K562 (cell line): ENCODE measurements around the gene PIK3CD. TPM values are rescaled to one million over a fixed set of nuclear protein-coding genes. Genes with fewer than 3 reads are reported as not detected.

Experiments
- ATAC-seq: fragments of 200-7000 bp; cut with Tn5 transposase; 3 replicates; pipeline ENCODE4 v1.9.1; 2020; ENCODE audit warnings: moderate library complexity
- BruUV-seq: library from RNA; stranded (reverse); fragments of 400-500 nt; replicated peaks from 2 replicates; lab custom pipeline; 2021; lab: Mats Ljungman, UMichigan
- CTCF ChIA-PET: fragments of 300-600 bp; formaldehyde crosslinking; extraction: SDS; loops from one replicate; lab custom pipeline; 2021; ENCODE audit warnings: low intra/inter-chr PET ratio; lab: Yijun Ruan, JAX
- POLR2A ChIA-PET: fragments of 300-600, 350-650 bp; sonication (Branson Sonifier 250); formaldehyde crosslinking; extraction: SDS; loops from one replicate; lab custom pipeline; 2021; ENCODE audit warnings: antibody characterized with exemption, inconsistent platforms; lab: Yijun Ruan, JAX
- DNase-seq, 4 experiments: peaks; one replicate each; pipeline versions ENCODE4 v3.0.0 to v3.0.0-alpha.2; 2011 to 2018; ENCODE audit warnings: low spot score in 3 of 4, mixed read lengths in 3 of 4; ENCODE audit errors: extremely low read depth in 1 of 4
- FAIRE-seq: peaks from 2 replicates; lab custom pipeline; 2011; peaks lifted over from hg19 to GRCh38; lab: Jason Lieb, UNC
- H2AFZ ChIP-seq: 2 replicates; pipeline ENCODE4 v1.6.0; 2011; ENCODE audit warnings: low read depth, low read length, control low read depth, inconsistent platforms
- H3K27ac ChIP-seq: fragments of 200-600 bp; 3 replicates; pipeline ENCODE4 v1.8.0; 2011; ENCODE audit warnings: low read depth, mild to moderate bottlenecking, control low read depth, inconsistent platforms, low read length, moderate library complexity, mixed read lengths; ENCODE audit errors: extremely low read depth
- H3K27me3 ChIP-seq, 2 experiments: fragments of 300-600 bp in 1 of 2; 2 replicates in 1 of 2; 3 replicates in 1 of 2; pipeline versions ENCODE4 v1.6.0 to v1.8.0; 2011; ENCODE audit warnings: inconsistent platforms in 2 of 2, low read length in 2 of 2, mild to moderate bottlenecking in 1 of 2, mixed read lengths in 1 of 2, moderate library complexity in 1 of 2; ENCODE audit not compliant: control insufficient read depth in 2 of 2, insufficient read depth in 2 of 2
- H3K36me3 ChIP-seq: fragments of 300-600 bp; 3 replicates; pipeline ENCODE4 v1.8.0; 2011; ENCODE audit warnings: mild to moderate bottlenecking, low read length, inconsistent platforms; ENCODE audit not compliant: control insufficient read depth, insufficient read depth
- H3K4me1 ChIP-seq, 2 experiments: fragments of 200-600 bp in 1 of 2; replicated peaks in 1 of 2; 2 replicates in 1 of 2; 3 replicates in 1 of 2; pipeline versions ENCODE4 v1.5.1 to v1.8.0; 2011; ENCODE audit warnings: inconsistent platforms in 2 of 2, low read length in 2 of 2, mild to moderate bottlenecking in 1 of 2, mixed read lengths in 1 of 2, moderate library complexity in 1 of 2; ENCODE audit not compliant: control insufficient read depth in 2 of 2, insufficient read depth in 2 of 2
- H3K4me2 ChIP-seq: 2 replicates; pipeline ENCODE4 v1.6.1; 2011; ENCODE audit warnings: low read length, control low read depth, inconsistent platforms, mixed read lengths; ENCODE audit not compliant: insufficient read depth
- H3K4me3 ChIP-seq: fragments of 200-600 bp; sonication (generic), shearing (Covaris generic); 2 replicates; pipeline ENCODE4 v1.5.1; 2016; ENCODE audit warnings: control low read depth, inconsistent platforms
- H3K79me2 ChIP-seq: fragments of 200-600 bp; 3 replicates; pipeline ENCODE4 v1.8.0; 2011; ENCODE audit warnings: low read length, inconsistent platforms; ENCODE audit not compliant: control insufficient read depth, insufficient read depth
- H3K9ac ChIP-seq, 2 experiments: 2 replicates each; pipeline versions ENCODE4 v1.6.0 to v1.6.1; 2011; ENCODE audit warnings: low read depth in 2 of 2, low read length in 2 of 2, control low read depth in 1 of 2, inconsistent platforms in 1 of 2, mild to moderate bottlenecking in 1 of 2, mixed read lengths in 1 of 2; ENCODE audit not compliant: insufficient read depth in 1 of 2
- H3K9me1 ChIP-seq: one replicate; pipeline ENCODE4 v1.6.0; 2011; ENCODE audit warnings: inconsistent platforms, mild to moderate bottlenecking, low read length, moderate library complexity; ENCODE audit not compliant: control insufficient read depth, insufficient read depth
- H3K9me3 ChIP-seq: replicated peaks from 2 replicates; pipeline ENCODE4 v1.5.1; 2011; ENCODE audit warnings: low read depth, low read length, inconsistent platforms; ENCODE audit not compliant: control insufficient read depth, insufficient read depth
- H4K20me1 ChIP-seq: replicated peaks from 2 replicates; pipeline ENCODE4 v1.6.1; 2011; ENCODE audit warnings: low read length, inconsistent platforms, mixed read lengths; ENCODE audit not compliant: control insufficient read depth, insufficient read depth
- BACH1 ChIP-seq: fragments of 200-800 bp; sonication (Bioruptor generic); IDR thresholded peaks from 2 replicates; pipeline ENCODE4 v1.6.1; 2016; ENCODE audit warnings: missing genetic modification characterization, missing compliant biosample characterization
- ETS2 ChIP-seq: IDR thresholded peaks from 2 replicates; pipeline ENCODE4 v1.6.1; 2016; ENCODE audit warnings: borderline replicate concordance, missing genetic modification characterization, mild to moderate bottlenecking, moderate library complexity, missing compliant biosample characterization; ENCODE audit not compliant: poor library complexity, severe bottlenecking
- NCOA1 ChIP-seq: fragments of 450-650 bp; IDR thresholded peaks from 2 replicates; pipeline ENCODE4 v1.6.1; 2016; ENCODE audit warnings: low read depth
- OTX1 ChIP-seq: fragments of 450-650 bp; formaldehyde crosslinking; IDR thresholded peaks from 2 replicates; pipeline ENCODE4 v1.4.0; 2022; ENCODE audit warnings: mild to moderate bottlenecking
- SMARCE1 ChIP-seq: fragments of 450-650 bp; IDR thresholded peaks from 2 replicates; pipeline ENCODE4 v1.7.1; 2016; ENCODE audit warnings: mild to moderate bottlenecking
- TAL1 ChIP-seq: fragments of 450-650 bp; IDR thresholded peaks from 2 replicates; pipeline ENCODE4 v1.6.1; 2016; ENCODE audit warnings: mild to moderate bottlenecking
- WGBS: fragments of 100-300 bp; shearing (Covaris generic); methylation state at CpG from one replicate; pipeline ENCODE4 v1.1.6; 2016; ENCODE audit warnings: low coverage, mixed read lengths; ENCODE audit not compliant: insufficient coverage; ENCODE audit errors: missing lambda C conversion rate; 5-methylcytosine and 5-hydroxymethylcytosine counted together
- in situ Hi-C: fragments of 300-500 bp; cut with MboI; formaldehyde crosslinking; loops from 4 replicates; pipeline ENCODE4 v1.15.0; 2018; ENCODE audit warnings: inconsistent platforms, mixed read lengths
- intact Hi-C: fragments of 100-400 bp; cut with micrococcal nuclease; formaldehyde crosslinking; loops from 2 replicates; pipeline ENCODE4 v1.14.2; 2022
- polyA plus RNA-seq, 8 experiments: library from polyadenylated mRNA; depleted of rRNA in 4 of 8; stranded (reverse) in 5 of 8; unstranded in 3 of 8; fragments of >200 nt; fragmentation: Nextera tagmentation in 2 of 8; fragmentation: Illumina TruSeq in 1 of 8; extraction: Ambion mirVana in 2 of 8; extraction: Trizol in 1 of 8; gene quantifications; 2 replicates each; pipeline versions ENCODE4 v1.2.1 to v1.2.3, GENCODE V29; 2011 to 2014; ENCODE audit warnings: inconsistent platforms in 1 of 8, missing spikeins in 1 of 8
- total RNA-seq, 7 experiments: library from RNA; depleted of rRNA in 6 of 7; stranded (reverse); fragments of >200 nt in 6 of 7; fragmentation: Illumina TruSeq in 2 of 7; extraction: Trizol in 2 of 7; gene quantifications; 2 replicates each; pipeline versions ENCODE4 v1.2.1 to v1.2.3, GENCODE V29; 2011 to 2021; ENCODE audit warnings: low replicate concordance in 1 of 7
- TF ChIP-seq, protein P1 (sequence below): fragments of 250-450 bp; sonication (Bioruptor Pico); IDR thresholded peaks from 2 replicates; pipeline ENCODE4 v1.5.0; 2021; ENCODE audit warnings: mild to moderate bottlenecking, borderline replicate concordance
- TF ChIP-seq, protein P2 (sequence below), 2 experiments: IDR thresholded peaks; 2 replicates each; pipeline ENCODE4 v1.6.1; 2012; ENCODE audit warnings: improper control_type of control experiment in 2 of 2, low read depth in 2 of 2, low read length in 2 of 2, borderline replicate concordance in 1 of 2

PIK3CD gene
- total and polyA plus RNA-seq, 9 of the 15 experiments (the other 6 are each of a cell fraction or from before 2014, with no cell fraction given): 1.8 to 20.8 (median 7.2) TPM

DNA sequence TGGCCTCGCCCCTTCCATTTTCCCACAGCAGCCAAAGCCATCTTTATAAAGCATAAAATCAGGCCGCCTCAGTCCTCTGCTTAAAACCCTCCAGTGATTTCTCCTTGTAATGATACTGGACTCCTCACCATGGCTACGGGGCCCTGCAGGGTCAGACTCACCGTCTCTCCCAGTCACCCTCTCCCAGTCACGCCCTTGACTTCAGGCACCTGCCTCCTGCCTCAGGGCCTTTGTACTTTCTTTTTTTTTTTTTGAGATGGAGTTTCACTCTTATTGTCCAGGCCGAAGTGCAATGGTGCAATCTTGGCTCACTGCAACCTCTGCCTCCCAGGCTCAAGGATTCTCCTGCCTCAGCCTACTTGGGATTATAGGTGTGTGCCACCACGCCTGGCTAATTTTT lies 47.8 kb downstream of the PIK3CD start:
- ChIA-PET CTCF (no interaction called here), POLR2A (no interaction called here)
- no TSS peak for BruUV-seq
- Histone ChIP-seq H2AFZ (no peak overlapping the region), H3K27me3 (no peaks in the 10 kb centered on the region), H3K9me3 (no peaks in the 10 kb centered on the region), H3K27ac (no peak overlapping the region), H3K9ac (no peak overlapping the region), H3K36me3 (no peaks in the 10 kb centered on the region), H3K4me3 (no peak overlapping the region), H3K4me2 (no peak overlapping the region), H3K79me2 (no peaks in the 10 kb centered on the region), H3K4me1 (peaks cover 0 to 3% of the 10 kb centered on the region in 2 experiments; a peak in 3 of 5 replicates), H4K20me1 (no peaks in the 10 kb centered on the region), H3K9me1 (no peaks in the 10 kb centered on the region)
- intact Hi-C loops: no loop called here
- ATAC-seq (no peak), FAIRE-seq (no peak), DNase-seq (peak in 1 of 4 experiments; percentile 3)
- WGBS: 43% methylated on average over 7 of the region's 7 CpGs
- in situ Hi-C loops: no loop called here
- no peak for TF ChIP-seq NCOA1

DNA sequence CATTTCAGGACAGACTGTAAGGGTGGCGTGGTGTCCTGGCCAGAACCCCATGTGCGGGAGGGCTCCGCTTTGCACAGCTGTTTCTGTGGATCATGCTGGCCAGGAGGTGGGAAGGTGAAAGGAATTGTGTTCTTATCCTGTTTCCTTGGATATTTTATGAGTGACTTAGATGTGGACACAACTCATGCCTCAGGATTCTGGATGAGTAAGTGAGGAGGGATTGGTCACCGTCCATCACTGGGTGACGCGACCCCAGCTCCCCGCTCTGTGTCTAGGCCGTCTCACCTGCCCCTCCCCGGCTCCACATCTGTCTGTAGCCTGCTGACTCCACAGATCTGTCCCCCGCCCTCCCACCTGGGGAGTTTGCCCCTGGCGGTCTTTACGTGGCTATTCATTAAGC lies 48.8 kb downstream of the PIK3CD start:
- H3K27ac ChIP-seq: no peak overlapping the region
- H3K4me2 ChIP-seq: no peak overlapping the region
- no peaks in the 10 kb centered on the region for H3K9me1 ChIP-seq
- in situ Hi-C loops: no loop called here
- H3K9me3 ChIP-seq: no peaks in the 10 kb centered on the region
- H3K27me3 ChIP-seq: no peaks in the 10 kb centered on the region
- 67% methylated on average over 12 of the region's 12 CpGs for WGBS
- no peaks in the 10 kb centered on the region for H3K36me3 ChIP-seq
- CTCF ChIA-PET: no interaction called here
- H2AFZ ChIP-seq: no peak overlapping the region
- no peak for TF ChIP-seq OTX1 (CRISPR knock-in tag)
- no peak for TF ChIP-seq TAL1
- TF ChIP-seq, protein P1, sequence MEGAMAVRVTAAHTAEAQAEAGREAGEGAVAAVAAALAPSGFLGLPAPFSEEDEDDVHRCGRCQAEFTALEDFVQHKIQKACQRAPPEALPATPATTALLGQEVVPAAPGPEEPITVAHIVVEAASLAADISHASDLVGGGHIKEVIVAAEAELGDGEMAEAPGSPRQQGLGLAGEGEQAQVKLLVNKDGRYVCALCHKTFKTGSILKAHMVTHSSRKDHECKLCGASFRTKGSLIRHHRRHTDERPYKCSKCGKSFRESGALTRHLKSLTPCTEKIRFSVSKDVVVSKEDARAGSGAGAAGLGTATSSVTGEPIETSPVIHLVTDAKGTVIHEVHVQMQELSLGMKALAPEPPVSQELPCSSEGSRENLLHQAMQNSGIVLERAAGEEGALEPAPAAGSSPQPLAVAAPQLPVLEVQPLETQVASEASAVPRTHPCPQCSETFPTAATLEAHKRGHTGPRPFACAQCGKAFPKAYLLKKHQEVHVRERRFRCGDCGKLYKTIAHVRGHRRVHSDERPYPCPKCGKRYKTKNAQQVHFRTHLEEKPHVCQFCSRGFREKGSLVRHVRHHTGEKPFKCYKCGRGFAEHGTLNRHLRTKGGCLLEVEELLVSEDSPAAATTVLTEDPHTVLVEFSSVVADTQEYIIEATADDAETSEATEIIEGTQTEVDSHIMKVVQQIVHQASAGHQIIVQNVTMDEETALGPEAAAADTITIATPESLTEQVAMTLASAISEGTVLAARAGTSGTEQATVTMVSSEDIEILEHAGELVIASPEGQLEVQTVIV (CRISPR knock-in tag): no peak
- no peak for TF ChIP-seq ETS2 (tag)
- no peak for TF ChIP-seq SMARCE1
- TF ChIP-seq BACH1 (tag): no peak
- TF ChIP-seq, protein P2, sequence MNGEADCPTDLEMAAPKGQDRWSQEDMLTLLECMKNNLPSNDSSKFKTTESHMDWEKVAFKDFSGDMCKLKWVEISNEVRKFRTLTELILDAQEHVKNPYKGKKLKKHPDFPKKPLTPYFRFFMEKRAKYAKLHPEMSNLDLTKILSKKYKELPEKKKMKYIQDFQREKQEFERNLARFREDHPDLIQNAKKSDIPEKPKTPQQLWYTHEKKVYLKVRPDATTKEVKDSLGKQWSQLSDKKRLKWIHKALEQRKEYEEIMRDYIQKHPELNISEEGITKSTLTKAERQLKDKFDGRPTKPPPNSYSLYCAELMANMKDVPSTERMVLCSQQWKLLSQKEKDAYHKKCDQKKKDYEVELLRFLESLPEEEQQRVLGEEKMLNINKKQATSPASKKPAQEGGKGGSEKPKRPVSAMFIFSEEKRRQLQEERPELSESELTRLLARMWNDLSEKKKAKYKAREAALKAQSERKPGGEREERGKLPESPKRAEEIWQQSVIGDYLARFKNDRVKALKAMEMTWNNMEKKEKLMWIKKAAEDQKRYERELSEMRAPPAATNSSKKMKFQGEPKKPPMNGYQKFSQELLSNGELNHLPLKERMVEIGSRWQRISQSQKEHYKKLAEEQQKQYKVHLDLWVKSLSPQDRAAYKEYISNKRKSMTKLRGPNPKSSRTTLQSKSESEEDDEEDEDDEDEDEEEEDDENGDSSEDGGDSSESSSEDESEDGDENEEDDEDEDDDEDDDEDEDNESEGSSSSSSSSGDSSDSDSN (IDR thresholded peaks at IDR 0.05; ENCODE audit: borderline replicate concordance in 1 of 2, low read depth in 2 of 2, low read length in 2 of 2): no peak
- H3K4me1 ChIP-seq: peaks cover 3% of the 10 kb centered on the region in 2 experiments; a peak in 4 of 5 replicates
- intact Hi-C loops: no loop called here
- DNase-seq (no peak), ATAC-seq (no peak), FAIRE-seq (no peak)
- H3K4me3 ChIP-seq: no peak overlapping the region
- peak overlapping the region in 1 of 2 experiments; percentile 45; a peak in 1 of 4 replicates for H3K9ac ChIP-seq
- no TSS peak for BruUV-seq
- H3K79me2 ChIP-seq: no peaks in the 10 kb centered on the region
- POLR2A ChIA-PET: interaction anchor here (0.6 to 0.8 kb wide), 2 partner anchors 9 to 79 kb away, joined by 3 to 4 read pairs; no protein-coding TSS in a partner anchor
- no peaks in the 10 kb centered on the region for H4K20me1 ChIP-seq
